A673 (cell line): ENCODE results near the gene GABRR2.
A peak's percentile ranks its signal among the peaks of the same experiment; 100 is the strongest.

Experiments used
- EZH2 ChIP-seq: fragments of 200-600 bp; sonication (generic); IDR thresholded peaks from 2 replicates; pipeline ENCODE4 v1.6.1; 2017; ENCODE audit warnings: borderline replicate concordance, low read depth, mild to moderate bottlenecking, mixed read lengths, antibody characterized with exemption, low read length; ENCODE audit not compliant: poor library complexity, severe bottlenecking
- TF ChIP-seq, protein P1 (sequence below): fragments of 300-800, 200-600 bp; sonication (generic); conservative IDR thresholded peaks from 2 replicates; pipeline ENCODE4 v1.5.1; 2017; ENCODE audit warnings: low read depth, mild to moderate bottlenecking, antibody characterized with exemption, low read length, moderate library complexity, mixed read lengths

DNA sequence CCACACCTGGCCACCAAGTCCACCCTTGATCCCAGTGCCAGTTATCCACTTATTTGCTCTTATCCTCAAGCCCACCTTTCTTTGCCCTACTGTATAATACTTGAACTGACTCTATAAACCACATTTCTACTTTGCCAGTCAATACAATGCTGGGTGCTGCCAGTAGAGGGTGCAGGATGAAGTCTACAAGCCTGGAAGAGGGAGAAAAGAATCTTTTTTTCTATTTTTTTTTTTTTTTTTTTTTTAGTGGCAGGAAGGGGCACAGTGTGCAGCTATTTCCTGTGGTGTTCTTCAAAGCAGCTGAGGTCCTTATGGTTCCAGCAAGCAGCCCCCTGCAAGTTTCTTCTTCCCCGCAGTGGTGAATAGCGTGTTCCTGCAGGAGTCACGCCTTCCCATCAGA lies 75.8 kb downstream of the GABRR2 start:
- TF ChIP-seq, protein P1, sequence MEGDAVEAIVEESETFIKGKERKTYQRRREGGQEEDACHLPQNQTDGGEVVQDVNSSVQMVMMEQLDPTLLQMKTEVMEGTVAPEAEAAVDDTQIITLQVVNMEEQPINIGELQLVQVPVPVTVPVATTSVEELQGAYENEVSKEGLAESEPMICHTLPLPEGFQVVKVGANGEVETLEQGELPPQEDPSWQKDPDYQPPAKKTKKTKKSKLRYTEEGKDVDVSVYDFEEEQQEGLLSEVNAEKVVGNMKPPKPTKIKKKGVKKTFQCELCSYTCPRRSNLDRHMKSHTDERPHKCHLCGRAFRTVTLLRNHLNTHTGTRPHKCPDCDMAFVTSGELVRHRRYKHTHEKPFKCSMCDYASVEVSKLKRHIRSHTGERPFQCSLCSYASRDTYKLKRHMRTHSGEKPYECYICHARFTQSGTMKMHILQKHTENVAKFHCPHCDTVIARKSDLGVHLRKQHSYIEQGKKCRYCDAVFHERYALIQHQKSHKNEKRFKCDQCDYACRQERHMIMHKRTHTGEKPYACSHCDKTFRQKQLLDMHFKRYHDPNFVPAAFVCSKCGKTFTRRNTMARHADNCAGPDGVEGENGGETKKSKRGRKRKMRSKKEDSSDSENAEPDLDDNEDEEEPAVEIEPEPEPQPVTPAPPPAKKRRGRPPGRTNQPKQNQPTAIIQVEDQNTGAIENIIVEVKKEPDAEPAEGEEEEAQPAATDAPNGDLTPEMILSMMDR, result peak; percentile 77
- TF ChIP-seq EZH2, result no peak
